Stimulated activated CD4-positive, alpha-beta T cell treated with anti-CD3 and anti-CD28 coated beads, TNF-alpha, amount 100 ng/mL, for 1 hour (primary cell): ENCODE results near the gene KRT14.
"Not testable (repeated sequence)": the region's sequence is repeated elsewhere in the genome, so short reads cannot be mapped to it uniquely, and the experiment has no call there.

Experiments
- DNase-seq, 3 donors: peaks; one replicate each; pipeline ENCODE4 v3.0.0-alpha.2; 2020; ENCODE audit warnings: low read depth in 3 of 3, low spot score in 1 of 3

Gene KRT14

DNA sequence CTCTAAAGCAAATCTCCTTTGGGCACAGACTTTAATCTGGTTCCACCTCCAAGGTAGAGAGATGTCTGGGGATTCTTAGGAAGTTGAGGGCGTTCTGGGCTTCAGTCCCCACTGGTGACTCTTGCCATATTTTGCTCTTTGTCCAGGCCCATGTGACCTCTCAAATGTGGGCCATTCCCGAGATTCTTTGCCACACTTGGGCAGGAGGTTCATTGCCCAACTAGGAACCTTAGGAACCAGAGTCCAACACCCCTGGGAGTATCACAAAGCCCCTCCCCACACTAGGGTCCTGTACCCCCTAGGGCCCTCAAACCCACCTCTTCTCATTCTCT, 6.5 kb downstream of the KRT14 start:
- no peak for DNase-seq

DNA sequence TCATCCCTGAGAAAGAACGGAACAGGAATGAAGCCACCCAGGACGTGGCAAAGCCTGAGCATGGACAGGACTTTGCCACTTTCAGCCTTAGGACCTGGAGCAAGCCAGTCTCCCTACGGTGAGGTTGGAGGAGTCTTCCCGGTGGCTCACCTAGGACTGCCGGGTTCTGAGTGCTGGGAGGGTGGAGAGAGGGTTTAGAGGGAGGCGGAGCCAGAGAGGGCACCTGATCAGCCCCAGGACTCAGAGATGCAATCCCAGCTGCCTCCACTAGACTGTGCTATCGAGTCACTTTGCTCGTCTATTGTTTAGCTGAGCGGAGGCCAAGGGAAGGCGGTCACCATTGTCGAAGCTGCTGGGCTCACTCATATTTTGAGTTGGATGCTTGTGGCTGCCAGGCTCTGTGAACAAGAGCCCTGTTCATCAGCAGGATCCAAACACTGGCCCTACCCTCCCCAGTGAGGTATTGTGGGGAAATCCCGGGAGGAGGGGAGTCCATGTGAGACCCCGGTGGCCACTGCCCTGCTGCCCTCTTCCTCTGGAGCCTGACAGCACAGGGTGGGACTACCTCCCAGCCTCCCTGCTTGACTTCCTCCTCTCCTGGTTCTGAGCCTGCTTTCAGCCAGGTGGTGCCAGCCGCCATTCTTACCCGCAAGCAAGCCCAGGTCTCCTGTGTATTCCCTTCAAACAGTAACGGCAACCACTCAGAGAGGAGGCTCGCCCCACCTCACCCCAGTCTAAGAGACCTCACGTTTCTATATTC, 7.0 kb downstream of the KRT14 start:
- peak; percentile 3 to 52 (median 22) for DNase-seq

DNA sequence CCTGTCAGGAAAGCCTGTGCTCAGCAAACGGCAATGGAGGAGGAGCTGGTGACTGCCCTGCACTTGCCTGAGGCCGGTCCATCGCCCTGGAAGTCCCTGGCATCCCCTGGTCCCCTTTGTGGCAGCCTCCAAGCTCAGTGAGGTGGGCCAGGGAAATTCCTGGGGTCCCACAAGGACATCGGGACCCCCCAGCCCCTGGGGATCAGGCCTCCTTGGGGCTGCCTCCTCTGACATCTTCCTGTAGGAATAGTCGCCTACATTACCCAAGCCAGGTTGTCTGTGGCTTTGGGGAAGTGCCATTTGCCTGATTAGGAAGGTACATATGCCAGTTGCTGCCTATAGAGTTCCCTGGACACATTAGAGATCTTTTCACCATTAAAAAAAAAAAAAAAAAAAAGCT, 7.7 kb downstream of the KRT14 start:
- DNase-seq, result no peak

- DNase-seq, result no peak
Measured at GRCh38 chr17:41578538-41578937, 8.2 kb downstream of the KRT14 start.

DNA sequence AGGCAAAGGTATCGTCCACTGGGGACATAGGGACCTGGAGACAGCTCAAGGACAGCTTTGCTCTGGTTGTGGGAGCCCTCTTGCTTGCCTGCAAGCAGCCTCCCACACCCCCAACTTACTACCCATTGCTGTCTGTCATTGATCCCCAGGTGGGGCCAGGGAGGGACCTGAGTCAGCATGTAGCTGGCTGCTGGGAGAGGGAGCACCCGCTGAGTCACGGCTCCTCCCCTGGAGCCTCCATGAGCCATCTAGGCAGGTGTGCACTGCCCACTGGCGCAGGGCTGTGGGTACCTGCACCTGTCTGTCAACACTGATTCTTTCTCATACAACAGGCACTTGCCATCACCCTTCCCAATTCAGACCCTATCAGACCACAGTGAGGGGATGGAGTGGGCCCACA, 10.0 kb downstream of the KRT14 start:
- DNase-seq, result not testable (repeated sequence)

GRCh38 chr17:41575336-41575735, 11.4 kb downstream of the KRT14 start:
- no peak for DNase-seq

DNA sequence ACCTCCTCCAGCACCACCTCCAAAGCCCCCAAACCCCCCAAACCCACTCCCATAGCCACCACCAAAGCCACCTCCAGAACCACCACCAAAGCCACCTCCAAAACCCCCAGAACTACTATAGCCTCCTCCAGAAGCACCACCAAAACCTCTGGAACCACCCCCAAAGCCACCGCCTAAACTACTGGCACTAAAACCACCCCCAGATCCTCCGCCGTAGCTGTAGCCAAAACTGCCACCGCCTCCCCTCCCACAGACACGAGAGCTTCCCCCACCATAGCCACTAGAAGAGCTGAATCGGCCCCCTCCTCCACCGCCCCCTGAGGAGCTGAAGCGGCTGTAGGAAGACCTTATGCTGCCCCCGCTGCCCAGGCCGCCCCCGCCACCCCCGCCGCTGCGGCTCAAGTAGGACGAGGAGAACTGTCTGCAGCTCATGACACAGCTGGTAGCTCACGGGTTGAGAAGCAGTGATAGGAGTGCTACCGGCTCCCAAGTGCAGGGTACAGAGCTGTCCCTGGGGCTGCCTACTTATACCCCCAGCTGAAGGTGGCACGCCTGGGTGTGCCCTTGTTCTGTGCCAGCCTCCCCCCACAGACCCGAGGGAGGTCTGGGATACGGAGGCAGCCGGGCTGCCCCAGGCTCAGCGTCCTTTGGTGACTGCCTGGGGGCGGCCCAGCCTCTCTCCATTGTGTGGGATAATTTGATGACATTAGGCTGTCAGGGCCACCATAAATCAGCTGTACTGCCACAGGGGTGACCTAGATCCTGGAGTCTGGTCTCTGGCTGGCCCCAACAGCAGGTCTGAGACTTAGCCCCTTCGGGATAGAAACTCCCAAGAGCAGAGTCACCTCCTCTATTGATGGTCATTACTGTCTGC, 14.9 kb downstream of the KRT14 start, which contains the start of gene KRT9:
KRT9 (minus strand) TSS at position 499 of the 874 bp plus-strand sequence; CDS start at position 432, 67 bp downstream.
- no peak for DNase-seq

DNA sequence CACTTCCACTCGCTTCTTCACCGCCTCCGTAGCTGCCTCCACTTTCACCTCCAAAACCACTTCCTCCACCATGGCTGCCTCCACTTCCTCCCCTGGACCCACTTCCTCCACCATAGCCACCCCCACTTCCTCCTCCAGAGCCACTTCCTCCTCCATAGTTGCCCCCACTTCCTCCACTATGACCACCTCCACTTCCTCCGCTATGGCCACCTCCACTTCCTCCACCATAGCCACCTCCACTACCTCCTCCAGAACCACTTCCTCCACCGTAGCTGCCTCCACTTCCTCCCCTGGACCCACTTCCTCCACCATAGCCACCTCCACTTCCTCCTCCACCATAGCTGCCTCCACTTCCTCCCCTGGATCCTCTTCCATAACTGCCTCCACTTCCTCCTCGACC, 19.4 kb downstream of the KRT14 start:
- no peak for DNase-seq

DNA sequence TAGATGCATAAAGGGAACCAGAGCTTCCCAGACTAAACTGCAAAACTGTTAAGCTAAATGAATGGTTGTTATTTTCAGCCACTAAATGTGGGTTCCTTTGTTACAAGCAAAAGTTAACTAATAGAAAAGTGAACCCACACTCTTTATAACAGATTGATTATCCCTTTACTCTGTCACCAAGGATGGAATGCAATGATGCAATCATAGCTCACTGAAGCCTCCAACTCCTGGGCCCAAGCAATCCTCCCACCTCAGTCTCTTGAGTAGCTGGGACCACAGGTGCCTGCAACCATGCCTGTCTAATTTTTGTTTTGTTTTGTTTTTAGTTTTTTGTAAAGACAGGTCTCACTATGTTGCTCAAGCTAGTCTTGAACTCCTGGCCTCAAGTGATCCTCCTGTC, 21.4 kb downstream of the KRT14 start:
- no peak for DNase-seq

DNA sequence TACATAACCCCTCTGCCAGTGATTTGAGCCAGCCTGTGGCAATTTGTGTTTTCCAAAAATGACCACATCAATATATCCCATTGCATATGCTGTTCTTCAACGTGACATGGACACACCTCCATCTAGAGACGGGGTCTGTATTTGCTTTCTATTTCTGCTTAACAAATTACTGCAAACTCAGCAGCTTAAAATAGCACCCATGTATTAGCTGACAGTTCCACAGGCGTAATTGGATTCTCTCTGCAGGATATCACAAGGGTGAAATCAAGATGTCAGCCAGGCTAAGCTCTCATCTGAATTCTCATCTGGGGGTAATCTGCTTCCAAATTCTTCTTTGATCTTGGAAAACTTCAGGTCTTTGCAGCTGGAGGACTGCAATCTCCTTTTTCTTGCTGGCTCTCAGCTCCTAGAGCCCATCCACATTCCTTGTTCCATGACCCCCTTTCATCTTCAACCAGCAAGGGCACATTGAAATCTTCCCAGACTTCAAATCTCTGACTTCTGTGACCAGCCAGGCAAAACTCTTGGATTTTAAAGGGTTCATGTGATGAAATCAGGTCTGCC, 23.0 kb downstream of the KRT14 start:
- DNase-seq, result no peak

GRCh38 chr17:41561554-41561953, 25.1 kb downstream of the KRT14 start:
- no peak for DNase-seq

- no peak for DNase-seq
Measured at GRCh38 chr17:41559548-41559947, 27.1 kb downstream of the KRT14 start.

DNA sequence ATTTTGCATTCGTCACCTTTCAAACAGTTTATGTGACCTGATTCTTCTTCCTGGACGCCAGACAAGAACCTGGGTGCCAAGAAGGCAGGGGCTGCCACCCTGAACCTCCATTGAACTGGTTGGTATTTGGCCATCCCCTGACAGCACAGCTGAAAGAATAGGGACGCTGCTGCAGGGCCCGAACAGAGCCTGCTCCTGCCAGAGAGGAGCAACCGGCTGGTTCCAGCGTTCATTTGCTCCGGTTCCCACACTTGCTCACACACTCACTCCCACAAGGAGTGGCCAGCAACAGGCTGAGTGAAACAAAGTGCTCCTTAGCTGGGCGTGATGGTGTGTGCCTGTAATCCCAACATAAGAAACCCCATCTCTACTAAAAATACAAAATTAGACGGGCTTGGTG, 29.8 kb downstream of the KRT14 start:
- DNase-seq, result no peak

- no peak for DNase-seq
Measured at GRCh38 chr17:41556306-41556705, 30.4 kb downstream of the KRT14 start.

DNA sequence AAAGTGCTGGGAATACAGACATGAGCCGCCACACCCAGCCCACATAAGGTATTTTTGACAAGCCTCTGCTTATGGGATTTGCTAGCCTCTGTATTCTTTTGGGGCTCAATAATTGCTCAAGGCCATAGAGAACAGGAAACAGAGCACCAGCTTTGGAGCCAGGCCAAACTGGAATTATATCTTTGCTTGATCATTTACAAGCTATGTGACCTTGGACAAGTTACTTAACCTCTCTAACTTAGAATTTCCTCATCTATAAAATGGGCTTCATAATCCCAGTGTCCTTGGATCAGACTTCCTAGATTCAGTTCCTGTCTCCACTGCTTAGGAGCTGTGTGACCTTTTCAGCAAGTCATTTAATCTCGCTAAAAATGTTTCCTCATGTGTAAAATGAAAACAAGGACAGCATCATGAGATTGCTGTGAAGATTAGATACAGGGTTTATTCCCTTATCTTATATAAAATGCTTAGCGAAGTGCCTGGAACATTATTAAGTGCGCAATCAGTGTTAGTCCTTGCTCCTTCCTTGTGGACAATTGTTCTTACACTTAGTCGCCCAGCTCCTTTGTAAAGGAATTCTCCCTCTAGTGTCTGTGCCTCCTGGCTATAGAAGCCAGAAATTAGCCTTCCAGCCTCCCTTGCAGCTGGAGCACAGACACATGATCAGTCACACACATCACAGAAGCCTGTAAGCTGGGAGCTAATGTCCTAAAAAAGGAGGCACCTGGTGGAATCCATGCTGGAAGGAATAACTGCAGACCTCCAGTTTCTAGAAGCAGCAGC, 31.4 kb downstream of the KRT14 start:
- DNase-seq, result no peak

DNA sequence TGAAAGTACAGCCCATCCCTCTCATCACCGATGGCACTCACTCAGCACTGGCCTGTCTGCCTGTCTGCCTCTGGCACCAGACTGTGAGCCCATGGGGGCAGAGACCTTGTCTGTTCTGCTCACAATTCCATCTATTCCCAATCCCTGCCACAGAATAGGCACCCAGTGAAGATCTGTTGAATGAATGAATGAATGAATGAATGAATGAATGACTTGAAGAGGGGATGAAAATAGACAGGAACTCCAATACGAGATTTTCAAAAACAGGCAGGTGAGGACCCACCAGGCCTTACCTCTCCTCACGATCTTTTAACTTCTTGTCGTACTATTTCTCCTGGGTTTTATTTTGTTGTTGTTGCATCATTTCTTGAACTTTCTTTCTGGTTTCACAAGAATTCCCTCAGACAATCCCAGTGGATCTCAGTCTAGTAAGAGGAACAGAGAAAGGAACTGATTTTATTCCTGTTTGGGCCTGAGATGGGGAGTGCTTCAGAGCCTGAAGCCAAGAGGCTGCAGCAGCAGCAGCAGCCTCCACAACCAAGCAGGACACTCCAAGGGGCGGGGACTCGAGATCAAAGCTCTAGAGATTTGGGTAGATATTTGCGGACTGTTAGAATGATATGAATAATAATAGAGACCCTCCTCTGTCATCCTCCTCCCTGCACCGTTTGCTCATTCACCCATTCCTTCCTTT, 32.6 kb downstream of the KRT14 start:
- DNase-seq, result no peak

GRCh38 chr17:41553176-41553575, 33.5 kb downstream of the KRT14 start:
- DNase-seq, result no peak

GRCh38 chr17:41552455-41552854, 34.2 kb downstream of the KRT14 start:
- no peak for DNase-seq

- DNase-seq, result no peak
Measured at GRCh38 chr17:41551365-41551764, 35.3 kb downstream of the KRT14 start.

GRCh38 chr17:41549596-41550039, 37.1 kb downstream of the KRT14 start:
- no peak for DNase-seq
